ENCODE results near the gene PTGES3L. TPM values are rescaled to one million over a fixed set of nuclear protein-coding genes. Genes with fewer than 3 reads are reported as not detected.
A peak's percentile ranks its signal among the peaks of the same experiment; 100 is the strongest.

The PTGES3L gene
- total and polyA plus RNA-seq, 2 of the 13 experiments (the other 11 are each of a cell fraction or from before 2014, with no cell fraction given): 1.2 to 2.9 TPM

DNA sequence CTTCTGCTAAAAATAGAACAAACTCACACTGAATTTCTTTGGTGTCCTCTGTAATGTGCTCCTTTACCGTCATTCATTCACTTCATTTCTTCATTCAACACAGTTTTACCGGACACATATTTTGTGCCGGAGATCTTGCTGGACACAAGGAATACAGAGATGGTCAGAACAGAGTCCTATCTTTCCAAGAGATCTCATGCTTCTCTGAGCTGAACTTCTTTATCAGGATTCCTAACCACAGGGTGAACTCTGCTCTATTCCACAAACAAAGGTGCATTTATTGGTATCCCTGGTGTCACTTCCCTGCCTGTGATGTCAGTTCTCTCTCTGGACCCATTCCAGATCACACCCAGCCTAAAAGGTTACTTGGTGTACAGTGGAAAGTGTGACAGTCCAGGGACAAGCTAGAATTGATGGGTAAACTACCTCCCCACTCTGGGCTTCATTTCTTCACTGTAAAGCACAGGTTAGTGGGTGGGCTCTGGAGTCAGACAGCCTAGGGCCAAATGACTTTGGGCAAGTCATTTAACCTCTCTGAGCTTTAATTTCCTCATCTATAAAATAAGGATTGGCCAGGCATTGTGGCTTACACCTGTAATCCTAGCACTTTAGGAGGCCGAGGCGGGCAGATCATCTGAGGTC, 30.9 kb upstream of the PTGES3L start (continued):
- TF ChIP-seq ZKSCAN5 (CRISPR knock-in tag; IDR thresholded peaks at IDR 0.05): no peak
- TF ChIP-seq CREM (IDR thresholded peaks at IDR 0.05): peak; percentile 89
- no peak for TF ChIP-seq CREM (CRISPR knock-in tag; IDR thresholded peaks at IDR 0.05)
- peak; percentile 73 for TF ChIP-seq POLR2AphosphoS5 (IDR thresholded peaks at IDR 0.05; ENCODE audit: low read depth, low read length)
- TF ChIP-seq ZNF816 (CRISPR knock-in tag; IDR thresholded peaks at IDR 0.05; ENCODE audit: borderline replicate concordance): no peak
- no peak for TF ChIP-seq IKZF4 (CRISPR knock-in tag; IDR thresholded peaks at IDR 0.05; ENCODE audit: borderline replicate concordance, low read depth, not compliant biosample characterization)
- no peak for TF ChIP-seq ZNF883 (CRISPR knock-in tag; IDR thresholded peaks at IDR 0.05; ENCODE audit: not compliant biosample characterization)
- TF ChIP-seq HMGXB4 (CRISPR knock-in tag; IDR thresholded peaks at IDR 0.05; ENCODE audit: borderline replicate concordance in 1 of 2, low read depth in 1 of 2): peak in 1 of 2 experiments; percentile 55; a peak in 1 of 4 replicates
- no peak for TF ChIP-seq PHF20 (CRISPR knock-in tag; IDR thresholded peaks at IDR 0.05)
- TF ChIP-seq SALL1 (CRISPR knock-in tag; IDR thresholded peaks at IDR 0.05): peak; percentile 59; the same call in 1 of the 2 replicates
- TF ChIP-seq STAT6 (CRISPR knock-in tag; IDR thresholded peaks at IDR 0.05; ENCODE audit: borderline replicate concordance): 0 out of 2 replicates have a peak, but pooled peaks have one; percentile 20
- TF ChIP-seq SP1 (IDR thresholded peaks at IDR 0.05): no peak
- no peak for TF ChIP-seq SP1 (CRISPR knock-in tag; IDR thresholded peaks at IDR 0.05)
- TF ChIP-seq ZNF30 (CRISPR knock-in tag; IDR thresholded peaks at IDR 0.05): no peak
- TF ChIP-seq, protein P1, sequence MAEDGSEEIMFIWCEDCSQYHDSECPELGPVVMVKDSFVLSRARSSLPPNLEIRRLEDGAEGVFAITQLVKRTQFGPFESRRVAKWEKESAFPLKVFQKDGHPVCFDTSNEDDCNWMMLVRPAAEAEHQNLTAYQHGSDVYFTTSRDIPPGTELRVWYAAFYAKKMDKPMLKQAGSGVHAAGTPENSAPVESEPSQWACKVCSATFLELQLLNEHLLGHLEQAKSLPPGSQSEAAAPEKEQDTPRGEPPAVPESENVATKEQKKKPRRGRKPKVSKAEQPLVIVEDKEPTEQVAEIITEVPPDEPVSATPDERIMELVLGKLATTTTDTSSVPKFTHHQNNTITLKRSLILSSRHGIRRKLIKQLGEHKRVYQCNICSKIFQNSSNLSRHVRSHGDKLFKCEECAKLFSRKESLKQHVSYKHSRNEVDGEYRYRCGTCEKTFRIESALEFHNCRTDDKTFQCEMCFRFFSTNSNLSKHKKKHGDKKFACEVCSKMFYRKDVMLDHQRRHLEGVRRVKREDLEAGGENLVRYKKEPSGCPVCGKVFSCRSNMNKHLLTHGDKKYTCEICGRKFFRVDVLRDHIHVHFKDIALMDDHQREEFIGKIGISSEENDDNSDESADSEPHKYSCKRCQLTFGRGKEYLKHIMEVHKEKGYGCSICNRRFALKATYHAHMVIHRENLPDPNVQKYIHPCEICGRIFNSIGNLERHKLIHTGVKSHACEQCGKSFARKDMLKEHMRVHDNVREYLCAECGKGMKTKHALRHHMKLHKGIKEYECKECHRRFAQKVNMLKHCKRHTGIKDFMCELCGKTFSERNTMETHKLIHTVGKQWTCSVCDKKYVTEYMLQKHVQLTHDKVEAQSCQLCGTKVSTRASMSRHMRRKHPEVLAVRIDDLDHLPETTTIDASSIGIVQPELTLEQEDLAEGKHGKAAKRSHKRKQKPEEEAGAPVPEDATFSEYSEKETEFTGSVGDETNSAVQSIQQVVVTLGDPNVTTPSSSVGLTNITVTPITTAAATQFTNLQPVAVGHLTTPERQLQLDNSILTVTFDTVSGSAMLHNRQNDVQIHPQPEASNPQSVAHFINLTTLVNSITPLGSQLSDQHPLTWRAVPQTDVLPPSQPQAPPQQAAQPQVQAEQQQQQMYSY (CRISPR knock-in tag; IDR thresholded peaks at IDR 0.05): no peak
- peak; percentile 87 for TF ChIP-seq HNF1B (CRISPR knock-in tag; IDR thresholded peaks at IDR 0.05)
- no peak for TF ChIP-seq NFATC3 (CRISPR knock-in tag; IDR thresholded peaks at IDR 0.05)
- no peak; the same call in 1 of the 2 replicates for TF ChIP-seq HOXA5 (CRISPR knock-in tag; IDR thresholded peaks at IDR 0.05)
- no peak for TF ChIP-seq RNF2 (conservative IDR thresholded peaks at IDR 0.05; ENCODE audit: low read depth)

Measured in HepG2 (cell line).